OCI-LY1 (cell line): Measurements from ENCODE around the gene GPR143.

Experiments
- H2AFZ ChIP-seq: fragments of 200-600 bp; sonication (generic), shearing (Covaris generic); 2 replicates; pipeline ENCODE4 v1.6.0; 2014; ENCODE audit warnings: antibody characterized with exemption, mild to moderate bottlenecking, low read length
- H3F3A ChIP-seq: fragments of 200-600 bp; sonication (generic), shearing (Covaris generic); 2 replicates; pipeline ENCODE4 v1.6.0; 2014; ENCODE audit warnings: mild to moderate bottlenecking, antibody characterized with exemption, low read length, moderate library complexity; ENCODE audit not compliant: insufficient read depth
- H3K27ac ChIP-seq: fragments of 200-600 bp; sonication (generic); 2 replicates; pipeline ENCODE4 v1.5.1; 2014; ENCODE audit warnings: low read length, mixed run types, mild to moderate bottlenecking, low read depth; ENCODE audit not compliant: poor library complexity, severe bottlenecking
- H3K27me3 ChIP-seq: fragments of 200-600 bp; sonication (generic); 2 replicates; pipeline ENCODE4 v1.6.0; 2014; ENCODE audit warnings: antibody characterized with exemption, mild to moderate bottlenecking, low read length, moderate library complexity; ENCODE audit not compliant: insufficient read depth
- H3K36me3 ChIP-seq: fragments of 200-600 bp; sonication (generic); 2 replicates; pipeline ENCODE4 v1.6.1; 2014; ENCODE audit warnings: mild to moderate bottlenecking, antibody characterized with exemption, low read length, moderate library complexity, mixed read lengths; ENCODE audit not compliant: insufficient read depth
- H3K4me1 ChIP-seq: fragments of 200-600 bp; sonication (generic); 2 replicates; pipeline ENCODE4 v1.5.1; 2014; ENCODE audit warnings: mild to moderate bottlenecking, low read length, moderate library complexity; ENCODE audit not compliant: insufficient read depth, severe bottlenecking
- H3K4me2 ChIP-seq: fragments of 200-600 bp; sonication (generic), shearing (Covaris generic); 2 replicates; pipeline ENCODE4 v1.6.1; 2014; ENCODE audit warnings: low read length
- H3K4me3 ChIP-seq: fragments of 200-600 bp; sonication (generic); 2 replicates; pipeline ENCODE4 v1.5.1; 2014; ENCODE audit warnings: low read length, low read depth, mild to moderate bottlenecking, mixed read lengths; ENCODE audit not compliant: poor library complexity, severe bottlenecking
- H3K79me2 ChIP-seq: fragments of 200-600 bp; shearing (Covaris generic); 2 replicates; pipeline ENCODE4 v1.6.1; 2016; ENCODE audit warnings: mixed run types, low read length, mixed read lengths; ENCODE audit not compliant: insufficient read depth
- H3K9ac ChIP-seq: fragments of 200-600 bp; sonication (generic), shearing (Covaris generic); 2 replicates; pipeline ENCODE4 v1.6.1; 2014; ENCODE audit warnings: mild to moderate bottlenecking, low read length, mixed read lengths
- H3K9me2 ChIP-seq: fragments of 200-600 bp; sonication (generic), shearing (Covaris generic); 2 replicates; pipeline ENCODE4 v1.6.1; 2014; ENCODE audit warnings: low read depth, mild to moderate bottlenecking, low read length, mixed read lengths
- H3K9me3 ChIP-seq: fragments of 200-600 bp; shearing (Covaris generic); 2 replicates; pipeline ENCODE4 v1.6.1; 2014; ENCODE audit warnings: low read length, mixed read lengths
- H4K20me1 ChIP-seq: fragments of 200-600 bp; sonication (generic), shearing (Covaris generic); 2 replicates; pipeline ENCODE4 v1.6.0; 2016; ENCODE audit warnings: mild to moderate bottlenecking, low read length; ENCODE audit not compliant: insufficient read depth
- CTCF ChIP-seq: fragments of 200-600 bp; sonication (generic), shearing (Covaris generic); IDR thresholded peaks from 2 replicates; pipeline ENCODE4 v1.5.1; 2017; ENCODE audit warnings: mild to moderate bottlenecking, antibody characterized with exemption, low read length, moderate library complexity, mixed read lengths
- EZH2 ChIP-seq: fragments of 200-600 bp; sonication (generic), shearing (Covaris generic); IDR thresholded peaks from 2 replicates; pipeline ENCODE4 v1.8.0; 2017; ENCODE audit warnings: borderline replicate concordance, mixed run types, mild to moderate bottlenecking, antibody characterized with exemption, low read length, moderate library complexity, mixed read lengths

GPR143 gene

GRCh38 chrX:9745417-9746115 is 20.1 kb downstream of the GPR143 start:
- no peaks in the 10 kb centered on the region for H3K79me2 ChIP-seq
- H3K4me3 ChIP-seq: no peak overlapping the region
- no peaks in the 10 kb centered on the region for H3K27me3 ChIP-seq
- no peaks in the 10 kb centered on the region for H3K9me3 ChIP-seq
- no peak for TF ChIP-seq EZH2
- TF ChIP-seq CTCF: no peak
- H3K4me2 ChIP-seq: no peak overlapping the region
- no peak overlapping the region for H3K9ac ChIP-seq
- H3K27ac ChIP-seq: no peak overlapping the region
- H4K20me1 ChIP-seq: no peaks in the 10 kb centered on the region
- H2AFZ ChIP-seq: no peak overlapping the region
- H3K9me2 ChIP-seq: no peaks in the 10 kb centered on the region
- H3F3A ChIP-seq: no peaks in the 10 kb centered on the region
- no peaks in the 10 kb centered on the region; the same call in 1 of the 2 replicates for H3K36me3 ChIP-seq
- no peaks in the 10 kb centered on the region for H3K4me1 ChIP-seq

GRCh38 chrX:9739130-9739529 is 26.5 kb downstream of the GPR143 start:
- Histone ChIP-seq H4K20me1 (no peaks in the 10 kb centered on the region), H3K9me3 (no peaks in the 10 kb centered on the region), H3K27me3 (no peaks in the 10 kb centered on the region), H3K9ac (no peak overlapping the region), H3K27ac (no peak overlapping the region), H3K36me3 (no peaks in the 10 kb centered on the region), H3K4me2 (no peak overlapping the region), H3K79me2 (no peaks in the 10 kb centered on the region), H2AFZ (no peak overlapping the region), H3K9me2 (no peaks in the 10 kb centered on the region), H3K4me3 (no peak overlapping the region), H3F3A (no peaks in the 10 kb centered on the region), H3K4me1 (no peaks in the 10 kb centered on the region)
- TF ChIP-seq CTCF (no peak), EZH2 (no peak)

- Histone ChIP-seq H3K9me3 (no peaks in the 10 kb centered on the region), H2AFZ (no peak overlapping the region), H3K9ac (no peak overlapping the region), H3K9me2 (no peaks in the 10 kb centered on the region), H4K20me1 (no peaks in the 10 kb centered on the region), H3K27me3 (no peaks in the 10 kb centered on the region), H3K79me2 (no peaks in the 10 kb centered on the region), H3F3A (no peaks in the 10 kb centered on the region), H3K4me2 (no peak overlapping the region), H3K4me3 (no peak overlapping the region), H3K36me3 (no peaks in the 10 kb centered on the region), H3K4me1 (no peaks in the 10 kb centered on the region), H3K27ac (no peak overlapping the region)
- TF ChIP-seq CTCF: no peak
- no peak for TF ChIP-seq EZH2
Observed at GRCh38 chrX:9738151-9738550, 27.5 kb downstream of the GPR143 start.
